Nephron (organoid): ENCODE results near the gene DTNBP1.

Experiments
- H3K27ac Mint-ChIP-seq, 3 experiments: 2 replicates each; pipeline ENCODE4 v1.8.0; 2020; ENCODE audit warnings: mixed read lengths in 3 of 3, mild to moderate bottlenecking in 2 of 3, moderate library complexity in 1 of 3
- H3K27me3 Mint-ChIP-seq: 2 replicates; pipeline ENCODE4 v1.8.0; 2021; ENCODE audit warnings: low read depth, mild to moderate bottlenecking, moderate library complexity, mixed read lengths
- H3K36me3 Mint-ChIP-seq: 2 replicates; pipeline ENCODE4 v1.8.0; 2020; ENCODE audit warnings: low read depth, mixed read lengths
- H3K4me1 Mint-ChIP-seq: 2 replicates; pipeline ENCODE4 v1.8.0; 2020; ENCODE audit warnings: mixed read lengths
- H3K4me3 Mint-ChIP-seq, 3 experiments: 2 replicates each; pipeline ENCODE4 v1.8.0; 2020; ENCODE audit warnings: mild to moderate bottlenecking in 3 of 3, mixed read lengths in 3 of 3, moderate library complexity in 2 of 3
- H3K9me3 Mint-ChIP-seq: 2 replicates; pipeline ENCODE4 v1.8.0; 2020; ENCODE audit warnings: mixed read lengths
- CTCF ChIP-seq, 3 experiments: fragments of 200-600 bp; sonication (generic); IDR thresholded peaks; one replicate each; pipeline ENCODE4 v1.5.0; 2021; ENCODE audit warnings: antibody characterized with exemption in 3 of 3; ENCODE audit not compliant: unreplicated experiment in 3 of 3

DTNBP1 gene

GRCh38 chr6:15487262-15487661 is 175.6 kb downstream of the DTNBP1 start:
- no peak for TF ChIP-seq CTCF (IDR thresholded peaks at IDR 0.05; ENCODE audit: unreplicated experiment in 3 of 3)
- H3K27me3 Mint-ChIP-seq = no peaks in the 10 kb centered on the region
- no peak overlapping the region for H3K27ac Mint-ChIP-seq
- peaks cover 38% of the 10 kb centered on the region for H3K4me1 Mint-ChIP-seq
- H3K4me3 Mint-ChIP-seq = no peak overlapping the region
- H3K9me3 Mint-ChIP-seq = no peaks in the 10 kb centered on the region
- peaks cover 35% of the 10 kb centered on the region for H3K36me3 Mint-ChIP-seq

- no peak overlapping the region for H3K27ac Mint-ChIP-seq
- peaks cover 35% of the 10 kb centered on the region for H3K36me3 Mint-ChIP-seq
- H3K27me3 Mint-ChIP-seq = no peaks in the 10 kb centered on the region
- peaks cover 37% of the 10 kb centered on the region for H3K4me1 Mint-ChIP-seq
- TF ChIP-seq CTCF (IDR thresholded peaks at IDR 0.05; ENCODE audit: unreplicated experiment in 3 of 3) = no peak
- no peak overlapping the region for H3K4me3 Mint-ChIP-seq
- no peaks in the 10 kb centered on the region for H3K9me3 Mint-ChIP-seq
Observed at GRCh38 chr6:15485936-15486335, 176.9 kb downstream of the DTNBP1 start.

GRCh38 chr6:15484821-15485220 is 178.0 kb downstream of the DTNBP1 start:
- no peak for TF ChIP-seq CTCF (IDR thresholded peaks at IDR 0.05; ENCODE audit: unreplicated experiment in 3 of 3)
- Mint-ChIP-seq H3K27me3 (no peaks in the 10 kb centered on the region), H3K4me1 (peaks cover 37% of the 10 kb centered on the region), H3K4me3 (no peak overlapping the region), H3K27ac (peak overlapping the region in 1 of 3 experiments; percentile 60), H3K9me3 (no peaks in the 10 kb centered on the region), H3K36me3 (peaks cover 29% of the 10 kb centered on the region)

GRCh38 chr6:15484140-15484539 is 178.7 kb downstream of the DTNBP1 start:
- TF ChIP-seq CTCF (IDR thresholded peaks at IDR 0.05; ENCODE audit: unreplicated experiment in 3 of 3) = no peak
- no peaks in the 10 kb centered on the region for H3K9me3 Mint-ChIP-seq
- H3K36me3 Mint-ChIP-seq = peaks cover 23% of the 10 kb centered on the region
- no peaks in the 10 kb centered on the region for H3K27me3 Mint-ChIP-seq
- H3K4me1 Mint-ChIP-seq = peaks cover 41% of the 10 kb centered on the region
- H3K4me3 Mint-ChIP-seq = no peak overlapping the region
- H3K27ac Mint-ChIP-seq = peak overlapping the region in 2 of 3 experiments; percentile 60 to 69

- no peak overlapping the region for H3K4me3 Mint-ChIP-seq
- TF ChIP-seq CTCF (IDR thresholded peaks at IDR 0.05; ENCODE audit: unreplicated experiment in 3 of 3) = no peak
- peaks cover 15% of the 10 kb centered on the region for H3K36me3 Mint-ChIP-seq
- H3K27ac Mint-ChIP-seq = no peak overlapping the region
- peaks cover 49% of the 10 kb centered on the region for H3K4me1 Mint-ChIP-seq
- no peaks in the 10 kb centered on the region for H3K9me3 Mint-ChIP-seq
- H3K27me3 Mint-ChIP-seq = no peaks in the 10 kb centered on the region
Observed at GRCh38 chr6:15483060-15483459, 179.8 kb downstream of the DTNBP1 start.

GRCh38 chr6:15481390-15482291 is 181.2 kb downstream of the DTNBP1 start:
- Mint-ChIP-seq H3K36me3 (peaks cover 12% of the 10 kb centered on the region), H3K27me3 (no peaks in the 10 kb centered on the region), H3K27ac (peak overlapping the region; percentile 9 to 85 (median 30)), H3K4me1 (peaks cover 63% of the 10 kb centered on the region), H3K4me3 (peak overlapping the region in 2 of 3 experiments; percentile 49 to 62), H3K9me3 (no peaks in the 10 kb centered on the region)
- TF ChIP-seq CTCF (IDR thresholded peaks at IDR 0.05; ENCODE audit: unreplicated experiment in 3 of 3) = no peak
